ENCODE measurements around the gene ZBED4. TPM values are rescaled to one million over a fixed set of nuclear protein-coding genes. Genes with fewer than 3 reads are reported as not detected.

ZBED4 gene
- total and polyA plus RNA-seq, 2 of the 13 experiments (the other 11 are each of a cell fraction or from before 2014, with no cell fraction given) = 5.4 to 9.6 TPM

DNA sequence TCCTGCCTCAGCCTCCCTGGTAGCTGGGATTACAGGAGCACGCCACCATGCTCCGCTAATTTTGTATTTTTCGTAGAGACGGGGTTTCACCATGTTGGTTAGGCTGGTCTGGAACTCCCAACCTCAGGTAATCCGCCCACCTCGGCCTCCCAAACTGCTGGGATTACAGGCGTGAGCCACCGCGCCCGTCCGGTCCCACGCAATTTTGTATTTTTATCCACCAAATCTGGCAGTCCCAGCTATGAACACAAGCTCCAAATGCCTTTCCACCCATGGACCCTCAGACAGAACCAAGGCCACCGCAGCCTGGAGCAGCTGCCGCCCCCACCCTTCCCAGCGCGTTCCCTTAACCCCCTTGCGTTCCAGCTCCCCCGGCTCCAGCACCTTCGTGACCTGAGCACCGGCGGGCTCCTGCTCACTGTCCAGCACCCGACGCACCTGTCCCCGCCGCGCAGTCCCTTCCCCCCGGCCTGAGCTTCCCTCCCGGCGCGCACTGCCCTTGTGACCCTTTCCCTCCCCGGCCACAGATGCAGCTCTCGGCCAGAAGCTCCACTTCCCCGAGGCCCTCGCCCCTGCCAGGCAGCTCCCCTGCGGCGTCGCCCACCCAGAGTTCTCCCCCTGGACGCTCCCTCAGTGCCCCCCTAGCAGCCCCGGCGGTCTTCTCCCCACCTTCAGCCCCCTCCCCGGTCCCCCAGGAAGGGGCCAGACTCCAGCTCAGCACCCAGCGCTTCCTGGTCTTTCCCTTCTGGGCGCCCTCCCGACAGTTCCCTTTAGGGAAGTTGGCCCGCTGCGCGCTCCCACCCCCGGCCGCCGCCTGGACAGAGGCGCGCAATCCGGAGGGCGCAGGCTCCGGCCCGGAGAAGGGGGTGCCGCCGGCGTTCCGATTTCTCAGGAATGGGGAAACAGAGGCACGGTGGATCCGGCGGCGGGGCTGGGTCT is 5.6 kb upstream of the ZBED4 start (continued):
- no peak for TF ChIP-seq KDM5B (CRISPR knock-in tag; IDR thresholded peaks at IDR 0.05; ENCODE audit: borderline replicate concordance)
- TF ChIP-seq ZNF556 (CRISPR knock-in tag; IDR thresholded peaks at IDR 0.05; ENCODE audit: borderline replicate concordance) = 0 out of 2 replicates have a peak, but pooled peaks have one; percentile 31
- TF ChIP-seq, protein P1, sequence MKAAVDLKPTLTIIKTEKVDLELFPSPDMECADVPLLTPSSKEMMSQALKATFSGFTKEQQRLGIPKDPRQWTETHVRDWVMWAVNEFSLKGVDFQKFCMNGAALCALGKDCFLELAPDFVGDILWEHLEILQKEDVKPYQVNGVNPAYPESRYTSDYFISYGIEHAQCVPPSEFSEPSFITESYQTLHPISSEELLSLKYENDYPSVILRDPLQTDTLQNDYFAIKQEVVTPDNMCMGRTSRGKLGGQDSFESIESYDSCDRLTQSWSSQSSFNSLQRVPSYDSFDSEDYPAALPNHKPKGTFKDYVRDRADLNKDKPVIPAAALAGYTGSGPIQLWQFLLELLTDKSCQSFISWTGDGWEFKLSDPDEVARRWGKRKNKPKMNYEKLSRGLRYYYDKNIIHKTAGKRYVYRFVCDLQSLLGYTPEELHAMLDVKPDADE (CRISPR knock-in tag; IDR thresholded peaks at IDR 0.05) = no peak
- TF ChIP-seq MNT (IDR thresholded peaks at IDR 0.05) = no peak
- no peak for TF ChIP-seq SP1 (IDR thresholded peaks at IDR 0.05)
- TF ChIP-seq SP1 (CRISPR knock-in tag; IDR thresholded peaks at IDR 0.05) = no peak
- TF ChIP-seq ZNF235 (CRISPR knock-in tag; IDR thresholded peaks at IDR 0.05; ENCODE audit: borderline replicate concordance) = no peak
- no peak for TF ChIP-seq PHF20 (CRISPR knock-in tag; IDR thresholded peaks at IDR 0.05)
- no peak for TF ChIP-seq NFIB (CRISPR knock-in tag; IDR thresholded peaks at IDR 0.05; ENCODE audit: borderline replicate concordance)
- TF ChIP-seq, protein P2, sequence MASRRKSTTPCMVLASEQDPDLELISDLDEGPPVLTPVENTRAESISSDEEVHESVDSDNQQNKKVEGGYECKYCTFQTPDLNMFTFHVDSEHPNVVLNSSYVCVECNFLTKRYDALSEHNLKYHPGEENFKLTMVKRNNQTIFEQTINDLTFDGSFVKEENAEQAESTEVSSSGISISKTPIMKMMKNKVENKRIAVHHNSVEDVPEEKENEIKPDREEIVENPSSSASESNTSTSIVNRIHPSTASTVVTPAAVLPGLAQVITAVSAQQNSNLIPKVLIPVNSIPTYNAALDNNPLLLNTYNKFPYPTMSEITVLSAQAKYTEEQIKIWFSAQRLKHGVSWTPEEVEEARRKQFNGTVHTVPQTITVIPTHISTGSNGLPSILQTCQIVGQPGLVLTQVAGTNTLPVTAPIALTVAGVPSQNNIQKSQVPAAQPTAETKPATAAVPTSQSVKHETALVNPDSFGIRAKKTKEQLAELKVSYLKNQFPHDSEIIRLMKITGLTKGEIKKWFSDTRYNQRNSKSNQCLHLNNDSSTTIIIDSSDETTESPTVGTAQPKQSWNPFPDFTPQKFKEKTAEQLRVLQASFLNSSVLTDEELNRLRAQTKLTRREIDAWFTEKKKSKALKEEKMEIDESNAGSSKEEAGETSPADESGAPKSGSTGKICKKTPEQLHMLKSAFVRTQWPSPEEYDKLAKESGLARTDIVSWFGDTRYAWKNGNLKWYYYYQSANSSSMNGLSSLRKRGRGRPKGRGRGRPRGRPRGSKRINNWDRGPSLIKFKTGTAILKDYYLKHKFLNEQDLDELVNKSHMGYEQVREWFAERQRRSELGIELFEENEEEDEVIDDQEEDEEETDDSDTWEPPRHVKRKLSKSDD (CRISPR knock-in tag; IDR thresholded peaks at IDR 0.05; ENCODE audit: low read depth) = no peak
- no peak for TF ChIP-seq ZNF768 (CRISPR knock-in tag; IDR thresholded peaks at IDR 0.05)
- no peak for TF ChIP-seq ZNF660 (CRISPR knock-in tag; IDR thresholded peaks at IDR 0.05; ENCODE audit: borderline replicate concordance, low read depth)
- no peak for TF ChIP-seq SRSF4 (IDR thresholded peaks at IDR 0.05; ENCODE audit: low read depth, low read length, poor library complexity, severe bottlenecking)
- no peak for TF ChIP-seq ZNF142 (CRISPR knock-in tag; IDR thresholded peaks at IDR 0.05)
- no peak for TF ChIP-seq TAF15 (IDR thresholded peaks at IDR 0.05; ENCODE audit: low read depth, low read length, poor library complexity, severe bottlenecking)

All from HepG2 (cell line).